Measurements from ENCODE around the gene CPPED1.

CPPED1 gene

GRCh38 chr16:12764813-12765488, 38.7 kb downstream of the CPPED1 start:
- DNase-seq, result no peak

DNA sequence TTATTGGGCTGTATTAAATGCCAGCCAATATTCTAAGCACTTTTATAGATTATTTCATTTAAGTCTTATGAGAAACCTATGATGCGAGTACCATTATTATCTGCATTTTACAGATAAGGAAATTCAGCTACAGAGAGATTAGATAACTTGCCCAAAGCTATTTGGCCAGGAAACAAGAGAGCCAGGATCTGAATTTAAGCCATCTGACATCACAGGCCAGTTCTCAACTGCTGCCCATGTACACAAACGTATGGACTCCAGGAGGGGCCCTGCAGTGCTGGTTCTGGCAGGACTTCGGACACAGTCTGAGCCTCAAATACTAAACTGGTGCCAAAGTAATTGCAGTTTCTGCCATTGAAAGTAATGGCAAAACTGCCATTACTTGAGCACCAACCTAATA, 40.2 kb downstream of the CPPED1 start:
- no peak for DNase-seq

DNA sequence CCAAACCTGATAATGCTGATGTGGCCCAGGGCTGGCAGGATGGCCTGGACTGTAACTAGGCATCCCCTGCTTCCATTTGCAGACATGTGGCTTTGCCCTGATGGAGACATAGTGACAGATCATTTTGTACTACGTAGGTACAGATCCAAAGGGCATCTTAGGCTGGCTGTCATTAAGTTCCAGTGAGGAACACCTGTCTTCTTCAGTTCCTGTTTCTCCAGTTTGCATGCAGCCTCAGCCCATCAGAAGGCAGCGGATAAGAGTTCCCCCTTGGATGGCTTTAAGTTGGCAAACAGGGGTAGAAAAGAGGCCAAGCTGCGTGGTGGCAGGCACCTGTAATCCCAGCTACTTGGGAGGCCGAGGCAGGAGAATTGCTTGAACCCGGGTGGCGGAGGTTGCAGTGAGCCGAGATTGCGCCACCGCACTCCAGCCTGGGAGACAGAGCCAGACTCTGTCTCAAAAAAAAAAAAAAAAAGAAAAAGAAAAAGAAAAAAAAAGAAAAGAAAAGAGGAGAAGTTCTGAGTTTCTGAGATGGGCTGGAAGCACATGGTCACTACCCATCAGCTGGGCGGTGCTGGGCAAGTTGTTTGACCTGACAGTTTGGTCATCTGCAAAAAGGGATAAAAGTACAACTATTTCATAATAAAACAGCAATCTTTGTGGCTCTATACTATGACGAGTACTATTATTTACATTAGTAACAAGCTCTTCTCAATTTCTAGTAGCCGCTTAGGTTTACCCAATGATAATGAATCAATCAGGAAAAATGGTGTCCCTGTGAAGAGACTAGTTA, 42.7 kb downstream of the CPPED1 start:
- DNase-seq, result no peak

DNA sequence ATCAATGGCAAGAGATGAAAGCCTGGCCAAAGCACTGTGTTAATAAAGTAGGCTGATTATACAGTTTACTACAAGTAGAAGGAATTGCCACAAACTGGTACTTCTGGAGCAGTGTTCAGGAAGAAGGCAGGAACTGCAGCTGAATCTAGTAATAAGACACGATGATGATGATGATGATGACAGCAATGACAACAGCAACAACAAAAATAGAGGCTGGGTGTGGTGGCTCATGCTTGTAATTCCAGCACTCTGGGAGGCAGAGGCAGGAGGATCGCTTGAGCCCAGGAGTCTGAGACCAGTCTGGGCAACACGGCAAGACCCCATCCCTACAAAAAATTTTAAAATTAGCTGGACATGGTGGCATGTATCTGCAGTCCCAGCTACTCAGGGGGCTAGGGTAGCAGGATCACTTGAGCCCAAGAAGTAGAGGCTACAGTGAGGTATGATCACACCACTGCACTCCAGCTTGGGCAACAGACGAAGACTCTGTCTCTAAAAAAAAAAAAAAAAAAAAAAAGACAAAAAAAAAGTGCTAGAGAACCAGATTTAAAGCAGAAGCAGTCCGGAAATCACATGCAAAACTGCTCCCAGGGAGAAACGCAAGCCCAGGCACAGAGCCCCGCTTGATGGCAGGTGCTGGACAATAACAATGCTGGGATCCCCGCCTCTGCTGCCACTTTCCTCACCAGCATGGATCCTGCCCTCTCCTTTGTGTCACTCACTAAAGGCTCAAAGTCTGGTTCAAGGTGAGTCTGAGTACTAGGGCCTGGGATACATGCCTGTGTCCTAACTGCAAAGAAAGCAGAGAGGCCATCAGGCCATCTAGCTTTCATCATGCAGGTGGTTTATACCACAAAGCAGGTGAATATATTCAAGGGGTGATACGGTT, 44.8 kb downstream of the CPPED1 start:
- peak in 1 of 2 donors; percentile 3 for DNase-seq

GRCh38 chr16:12758031-12758669, 45.5 kb downstream of the CPPED1 start:
- peak; percentile 37 to 67 for DNase-seq

DNA sequence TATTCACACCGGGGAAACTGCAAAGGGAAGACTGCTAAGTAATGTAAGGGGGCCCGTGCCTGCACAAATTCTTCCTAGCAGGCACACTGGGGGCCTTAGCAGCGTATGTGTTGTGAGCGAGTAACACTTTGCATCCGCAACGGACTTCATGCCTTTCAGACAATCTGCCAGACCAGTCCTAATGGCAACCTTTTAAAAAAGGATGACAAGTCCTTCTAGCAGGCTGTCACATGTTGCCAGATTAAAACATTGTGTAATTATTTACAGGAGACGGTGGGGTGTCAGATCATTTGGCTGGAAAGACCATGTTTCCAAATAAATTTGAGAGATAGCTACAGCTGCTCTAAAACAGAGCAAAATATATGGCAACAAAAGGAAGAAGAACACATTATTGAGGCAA, 46.1 kb downstream of the CPPED1 start:
- DNase-seq, result no peak

DNA sequence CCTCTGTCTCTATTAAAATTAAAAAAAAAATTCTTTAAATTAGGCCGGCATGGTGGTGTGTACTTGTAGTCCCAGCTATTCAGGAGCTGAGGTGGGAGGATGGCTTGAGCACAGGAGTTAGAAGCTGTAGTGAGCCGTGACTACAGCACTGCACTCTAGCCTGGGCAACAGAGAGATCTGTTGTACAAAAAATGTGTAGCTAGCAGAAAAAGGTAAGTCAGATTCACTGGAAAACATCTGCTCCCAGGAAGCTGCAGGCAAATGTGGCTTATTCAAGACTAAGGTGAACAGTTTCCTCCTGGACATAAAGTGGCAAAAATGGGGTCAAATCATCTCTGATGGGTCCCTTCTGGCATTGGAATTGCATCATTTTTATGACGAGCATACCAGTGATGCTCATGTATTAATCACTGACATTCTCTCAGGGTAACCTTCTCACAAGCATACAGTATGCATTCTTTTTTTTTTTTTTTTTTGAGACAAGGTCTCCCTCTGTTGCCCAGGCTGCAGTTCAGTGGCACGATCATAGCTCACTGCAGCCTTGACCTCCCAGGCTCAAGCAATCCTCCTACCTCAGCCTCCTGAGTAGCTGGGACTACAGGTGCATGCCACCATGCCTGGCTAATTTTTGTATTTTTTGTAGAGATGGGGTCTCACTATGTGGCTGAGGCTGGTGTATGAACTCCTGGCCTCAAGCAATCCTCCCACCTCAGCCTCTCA, 48.7 kb downstream of the CPPED1 start:
- DNase-seq, result no peak

DNA sequence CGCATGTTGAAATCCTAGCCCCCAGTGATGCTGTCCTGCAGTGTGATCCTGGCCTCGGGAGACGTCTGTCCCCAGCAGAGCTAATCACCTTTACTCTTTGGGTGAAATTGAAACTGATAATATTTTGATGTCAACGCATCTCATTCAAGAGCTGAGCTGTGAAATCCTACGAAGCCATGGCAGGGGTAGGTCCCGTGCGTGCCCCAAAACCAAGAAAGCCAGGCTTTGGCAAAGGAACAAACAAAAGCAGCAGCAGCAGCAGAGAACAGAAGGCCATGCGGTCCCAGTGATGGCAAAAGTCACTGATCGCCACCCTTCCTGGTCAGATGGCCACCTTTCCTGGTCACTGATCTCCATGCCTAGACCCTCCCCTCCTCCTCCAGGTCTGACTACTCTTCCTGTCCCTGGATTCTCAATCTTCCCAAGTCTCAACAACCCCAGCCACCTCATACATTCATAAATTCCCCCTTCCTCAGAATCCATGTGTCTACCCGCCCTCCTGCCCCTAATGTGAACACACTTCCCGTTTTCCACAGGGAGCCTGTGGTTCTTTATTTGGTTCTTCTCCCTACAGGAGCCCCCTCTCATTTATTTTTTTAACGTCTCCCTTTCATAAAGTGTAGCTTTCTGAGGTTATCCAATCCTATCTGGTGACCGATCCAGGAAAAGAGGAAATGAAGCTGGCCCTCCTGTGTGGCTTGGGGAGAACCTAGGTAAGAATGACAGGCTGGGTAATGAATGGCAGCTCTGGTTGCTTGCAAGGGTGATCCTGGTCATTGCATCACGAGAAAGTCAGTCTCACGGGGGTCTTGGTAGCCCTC, 50.3 kb downstream of the CPPED1 start:
- DNase-seq, result no peak

DNA sequence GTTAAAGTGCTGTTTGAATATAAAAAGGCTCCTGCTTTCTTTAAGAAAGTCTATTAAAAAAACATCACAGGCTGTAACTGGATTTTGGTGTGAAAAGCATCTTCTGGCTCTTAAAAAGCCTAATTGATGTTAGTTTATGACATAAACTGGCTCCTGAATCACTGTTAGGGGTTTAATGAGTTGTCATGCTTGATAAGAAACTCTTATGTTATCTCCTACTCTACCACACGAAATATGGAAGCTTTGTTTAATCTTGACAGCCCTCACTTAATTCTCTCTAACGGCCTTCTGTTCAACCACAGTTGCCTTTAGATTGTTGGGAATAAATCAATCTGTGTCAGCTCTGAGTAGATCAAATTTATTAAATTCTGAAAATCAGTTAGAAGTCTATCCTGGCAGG, 51.5 kb downstream of the CPPED1 start:
- no peak for DNase-seq

GRCh38 chr16:12750554-12750918, 53.2 kb downstream of the CPPED1 start:
- DNase-seq, result no peak

GRCh38 chr16:12749076-12749475, 54.6 kb downstream of the CPPED1 start:
- no peak for DNase-seq

- no peak for DNase-seq
These were observed 55.9 kb downstream of the CPPED1 start for GRCh38 chr16:12747827-12748226.

GRCh38 chr16:12747261-12747660, 56.4 kb downstream of the CPPED1 start:
- no peak for DNase-seq

- no peak for DNase-seq
These were observed 58.8 kb downstream of the CPPED1 start for GRCh38 chr16:12744860-12745259.

DNA sequence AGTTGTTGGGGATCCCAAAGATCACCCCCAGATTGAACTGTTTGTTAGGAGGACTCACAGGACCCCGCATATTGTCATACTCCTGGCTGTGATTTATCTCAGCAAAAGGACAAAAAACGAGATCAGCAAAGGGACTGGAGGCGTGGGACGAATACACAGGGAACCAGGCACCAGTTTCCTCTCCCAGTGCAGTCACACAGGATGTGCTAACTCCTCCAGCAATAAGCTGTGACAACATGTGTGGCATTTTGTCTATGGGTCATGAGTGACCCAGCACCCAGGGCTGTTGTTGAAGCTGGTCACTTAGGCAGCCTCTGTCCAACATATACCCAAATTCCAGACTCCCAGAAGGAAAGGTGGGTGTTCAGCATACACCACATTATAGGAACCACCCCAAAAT, 60.9 kb downstream of the CPPED1 start:
- DNase-seq, result peak; percentile 39 to 68

DNA sequence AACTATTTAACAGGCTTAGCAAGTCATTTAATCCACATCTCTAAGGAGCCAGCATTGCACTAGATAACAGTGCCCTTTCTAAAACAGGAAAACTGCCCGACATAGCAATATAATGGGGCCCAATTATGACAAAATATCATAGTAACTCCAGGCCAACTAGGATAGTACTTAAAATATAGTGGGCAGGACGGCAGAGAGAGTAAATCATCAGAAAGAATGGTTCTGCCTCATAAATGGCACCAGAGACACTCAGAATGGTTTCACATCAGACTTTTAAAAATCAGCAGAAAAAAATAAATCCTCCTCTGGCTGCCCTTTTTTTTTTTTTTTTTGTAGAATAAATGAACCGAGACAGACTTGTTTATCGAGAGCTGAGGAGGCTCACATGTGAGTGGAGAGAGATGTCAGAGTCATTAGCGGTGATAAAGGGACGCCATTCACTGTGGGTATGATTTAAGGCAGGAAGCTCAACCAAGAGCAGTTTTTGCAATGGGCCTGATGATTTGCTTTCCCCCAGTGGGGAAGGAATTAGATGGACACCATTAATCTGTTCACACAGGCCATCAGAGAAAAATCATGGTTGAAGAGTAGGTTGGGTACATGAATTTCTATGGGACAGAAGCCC, 62.6 kb downstream of the CPPED1 start:
- DNase-seq, result no peak

GRCh38 chr16:12739738-12740137, 63.9 kb downstream of the CPPED1 start:
- DNase-seq, result no peak

DNA sequence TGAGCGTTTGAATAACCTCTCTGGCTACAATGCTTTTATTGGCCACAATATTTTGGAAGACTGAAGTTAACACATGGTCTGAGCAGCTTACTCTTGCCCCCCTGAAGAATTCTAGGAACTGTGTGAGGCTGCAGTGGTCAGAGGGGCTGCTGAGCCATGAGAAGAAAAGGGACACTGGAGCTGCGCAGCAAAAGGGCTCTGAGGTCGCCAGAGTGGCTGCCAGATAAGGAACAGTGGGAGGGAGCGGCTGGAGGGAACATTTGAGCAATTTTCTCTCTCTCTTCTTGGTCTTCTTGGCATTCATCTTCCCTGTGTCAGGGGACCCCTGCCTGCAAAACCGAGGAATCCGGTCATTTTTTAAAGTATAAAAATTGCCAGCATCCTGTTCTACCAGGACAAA, 66.1 kb downstream of the CPPED1 start:
- no peak for DNase-seq

GRCh38 chr16:12735805-12736204, 67.9 kb downstream of the CPPED1 start:
- DNase-seq, result no peak

DNA sequence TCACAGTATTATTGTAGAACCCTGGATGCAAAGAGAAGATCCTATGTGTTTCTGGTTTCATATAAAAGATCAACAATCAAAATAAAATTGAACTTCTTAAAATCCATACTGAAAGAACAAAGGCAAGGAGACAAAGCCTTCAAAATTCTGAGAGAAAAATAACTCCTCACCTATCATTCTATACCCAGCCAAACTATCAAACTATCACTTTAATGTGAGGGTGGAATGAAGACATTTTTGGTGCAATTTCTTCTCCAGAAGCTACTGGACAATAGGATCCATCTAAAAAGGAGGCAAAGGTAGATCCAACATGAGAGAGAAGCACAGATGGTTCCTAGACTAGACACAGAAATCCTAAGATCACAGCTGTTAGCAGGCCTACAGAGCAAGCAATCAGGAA, 71.1 kb downstream of the CPPED1 start:
- no peak for DNase-seq

DNA sequence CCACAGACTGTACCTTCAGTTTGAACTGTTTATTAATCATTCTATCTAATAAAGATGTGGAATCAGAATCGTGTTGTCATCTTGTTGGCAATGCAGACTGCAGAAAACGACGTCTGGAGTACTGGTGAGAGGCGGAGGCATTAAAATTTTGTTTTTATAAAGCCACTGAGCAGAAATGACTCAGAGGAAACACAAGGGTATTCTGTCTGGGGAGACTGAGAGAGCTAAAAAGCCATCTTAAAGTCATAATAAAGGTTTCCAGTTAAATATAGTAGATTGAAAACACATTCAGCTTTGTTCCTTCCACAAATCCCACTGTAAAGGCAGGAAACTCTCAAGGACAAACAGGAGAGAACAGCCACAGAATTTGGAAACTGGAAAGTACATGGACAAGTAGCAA, 74.2 kb downstream of the CPPED1 start:
- DNase-seq, result no peak

Data from inflammatory macrophage treated with lipopolysaccharide for 1 hour (primary cell).